ENCODE data around the gene GPR62. TPM values are rescaled to one million over a fixed set of nuclear protein-coding genes. Genes with fewer than 3 reads are reported as not detected.
A peak's percentile ranks its signal among the peaks of the same experiment; 100 is the strongest.

GPR62 gene
- total RNA-seq, 1 experiment from 2014 or later, result not detected

DNA sequence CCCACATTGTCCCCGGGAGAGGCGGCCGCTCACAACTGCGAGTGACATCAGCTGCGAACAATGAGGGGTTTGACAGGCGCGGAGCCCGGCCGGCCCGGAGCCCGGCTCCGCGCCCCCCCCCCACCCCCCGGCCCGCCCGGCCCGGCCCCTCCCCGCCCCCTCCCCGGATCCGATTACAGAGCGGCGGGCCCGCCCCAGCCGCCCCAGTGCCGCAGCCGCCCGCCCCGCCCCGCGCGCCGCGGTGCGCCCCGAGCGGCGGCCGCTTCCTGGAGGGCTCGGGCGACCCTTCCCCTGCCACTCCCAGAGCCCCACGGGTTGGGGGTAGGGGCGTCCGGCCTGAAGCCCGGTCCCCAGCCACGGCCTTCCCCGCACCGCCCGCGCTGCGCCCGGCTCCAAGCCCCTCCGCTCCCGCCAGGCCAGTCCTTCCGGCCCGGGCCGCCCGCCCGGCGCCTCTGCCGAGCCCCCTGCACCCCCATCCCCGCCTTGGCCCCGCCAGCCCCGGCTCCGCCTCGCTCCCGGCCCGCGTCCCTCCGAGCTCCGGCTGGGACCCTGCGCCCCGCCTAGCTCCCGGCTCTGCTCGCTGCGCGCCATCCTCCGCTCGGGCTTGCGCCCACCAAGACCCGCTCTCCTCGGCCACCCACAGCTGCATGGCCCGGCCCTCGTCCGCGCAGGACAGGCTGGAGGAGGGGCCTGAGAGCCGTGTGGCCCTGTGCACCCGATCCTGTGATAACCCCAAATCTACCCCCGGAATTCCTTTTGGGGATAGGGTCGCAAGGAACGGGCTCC is 12.4 kb downstream of the GPR62 start, which contains the start of gene PCBP4:
PCBP4 (minus strand) TSS at position 71 of the 786 bp plus-strand sequence. CDS start 6,214 bp downstream, outside the sequence.
- Histone ChIP-seq H3K4me1 (peaks cover 13% of the 10 kb centered on the region), H3K9me3 (no peaks in the 10 kb centered on the region), H3K27me3 (replicated peaks; ENCODE audit: control insufficient read depth, insufficient read depth, low read length) (no peaks in the 10 kb centered on the region), H3K36me3 (ENCODE audit: control insufficient read depth, insufficient read depth, low read length) (no peaks in the 10 kb centered on the region), H3K4me3 (ENCODE audit: low read depth, low read length) (peak within 1 kb of the TSS; percentile 53)
- peak; percentile 79 to 80 for DNase-seq
- BruUV-seq (replicated peaks), result TSS peak; percentile 63
- Mint-ChIP-seq H3K36me3 (ENCODE audit: insufficient read depth, unreplicated experiment) (peaks cover 12% of the 10 kb centered on the region), H3K9me3 (ENCODE audit: unreplicated experiment) (no peaks in the 10 kb centered on the region), H3K4me1 (ENCODE audit: low read depth, unreplicated experiment) (peaks cover 20% of the 10 kb centered on the region), H3K4me3 (ENCODE audit: unreplicated experiment) (peak within 1 kb of the TSS; percentile 86), H3K27me3 (ENCODE audit: insufficient read depth, unreplicated experiment) (no peaks in the 10 kb centered on the region), H3K27ac (ENCODE audit: unreplicated experiment) (peak within 1 kb of the TSS; percentile 79)
- ChIA-PET POLR2A (interaction anchor here (0.6 to 1.6 kb wide), 4 partner anchors 15 to 582 kb away, joined by 3 to 11 read pairs (median 6); partner anchors contain the start of genes ACY1, DCAF1 and MANF), CTCF (interaction anchor here (0.6 to 1.5 kb wide), 2 partner anchors 15 to 457 kb away, joined by 5 to 8 read pairs; partner anchors contain the start of gene ACY1)
- intact Hi-C loops (cut with micrococcal nuclease; ENCODE audit: unreplicated experiment), result loop anchor here (1.0 to 2.0 kb wide), 2 partner anchors 15 to 25 kb away; partner anchors contain the start of genes ACY1 and PARP3
- TF ChIP-seq, protein P1, sequence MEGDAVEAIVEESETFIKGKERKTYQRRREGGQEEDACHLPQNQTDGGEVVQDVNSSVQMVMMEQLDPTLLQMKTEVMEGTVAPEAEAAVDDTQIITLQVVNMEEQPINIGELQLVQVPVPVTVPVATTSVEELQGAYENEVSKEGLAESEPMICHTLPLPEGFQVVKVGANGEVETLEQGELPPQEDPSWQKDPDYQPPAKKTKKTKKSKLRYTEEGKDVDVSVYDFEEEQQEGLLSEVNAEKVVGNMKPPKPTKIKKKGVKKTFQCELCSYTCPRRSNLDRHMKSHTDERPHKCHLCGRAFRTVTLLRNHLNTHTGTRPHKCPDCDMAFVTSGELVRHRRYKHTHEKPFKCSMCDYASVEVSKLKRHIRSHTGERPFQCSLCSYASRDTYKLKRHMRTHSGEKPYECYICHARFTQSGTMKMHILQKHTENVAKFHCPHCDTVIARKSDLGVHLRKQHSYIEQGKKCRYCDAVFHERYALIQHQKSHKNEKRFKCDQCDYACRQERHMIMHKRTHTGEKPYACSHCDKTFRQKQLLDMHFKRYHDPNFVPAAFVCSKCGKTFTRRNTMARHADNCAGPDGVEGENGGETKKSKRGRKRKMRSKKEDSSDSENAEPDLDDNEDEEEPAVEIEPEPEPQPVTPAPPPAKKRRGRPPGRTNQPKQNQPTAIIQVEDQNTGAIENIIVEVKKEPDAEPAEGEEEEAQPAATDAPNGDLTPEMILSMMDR (IDR thresholded peaks at IDR 0.05; ENCODE audit: insufficient read depth in 1 of 2, low read depth in 1 of 2, low read length in 1 of 2, severe bottlenecking in 1 of 2, unreplicated experiment in 1 of 2), result no peak

DNA sequence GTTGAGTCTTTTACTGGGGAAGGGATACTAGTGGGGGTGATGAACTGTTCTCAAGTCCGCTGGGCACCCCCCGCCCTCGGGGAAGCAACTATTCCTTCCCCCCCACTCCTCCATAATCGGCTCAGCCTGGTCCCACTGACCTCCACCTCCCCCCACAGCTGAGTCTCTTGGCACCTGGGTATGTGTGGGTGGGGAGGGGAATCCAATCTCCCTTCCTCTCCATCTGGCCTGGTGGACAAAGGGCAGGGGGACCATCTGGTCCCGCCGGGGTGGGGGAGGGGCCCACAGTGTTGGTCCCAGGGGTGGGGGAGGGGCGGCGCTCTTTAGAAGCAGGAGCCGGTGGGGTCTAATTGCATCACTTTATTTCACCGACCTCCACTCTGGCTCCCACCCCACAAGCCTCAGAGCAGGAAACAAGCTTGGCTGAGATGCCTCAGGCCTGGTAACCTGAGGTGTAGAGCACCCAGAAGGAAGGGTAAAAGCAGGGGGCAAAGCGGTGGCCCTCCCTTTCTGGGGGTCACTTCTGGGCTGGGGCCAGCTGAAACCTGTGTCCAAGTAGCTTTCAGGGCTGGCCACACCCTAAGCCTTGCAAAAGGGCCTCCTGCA is 13.1 kb downstream of the GPR62 start:
- peak overlapping the region; percentile 79 for H3K27ac Mint-ChIP-seq (ENCODE audit: unreplicated experiment)
- ChIA-PET CTCF (interaction anchor here (1.5 kb wide), 1 partner anchor 14 kb away, joined by 8 read pairs; the partner anchor contains the start of gene ACY1), POLR2A (interaction anchor here (1.0 to 1.6 kb wide), 2 partner anchors 14 to 468 kb away, joined by 9 to 11 read pairs; partner anchors contain the start of genes ACY1 and DCAF1)
- no peaks in the 10 kb centered on the region for H3K36me3 ChIP-seq (ENCODE audit: control insufficient read depth, insufficient read depth, low read length)
- H3K27me3 Mint-ChIP-seq (ENCODE audit: insufficient read depth, unreplicated experiment), result no peaks in the 10 kb centered on the region
- peak overlapping the region; percentile 86 for H3K4me3 Mint-ChIP-seq (ENCODE audit: unreplicated experiment)
- no TSS peak for BruUV-seq (replicated peaks)
- H3K4me1 Mint-ChIP-seq (ENCODE audit: low read depth, unreplicated experiment), result peaks cover 20% of the 10 kb centered on the region
- no peaks in the 10 kb centered on the region for H3K9me3 Mint-ChIP-seq (ENCODE audit: unreplicated experiment)
- H3K4me3 ChIP-seq (ENCODE audit: low read depth, low read length), result peak overlapping the region; percentile 53
- H3K27me3 ChIP-seq (replicated peaks; ENCODE audit: control insufficient read depth, insufficient read depth, low read length), result no peaks in the 10 kb centered on the region
- TF ChIP-seq, protein P1 (IDR thresholded peaks at IDR 0.05; ENCODE audit: insufficient read depth in 1 of 2, low read depth in 1 of 2, low read length in 1 of 2, severe bottlenecking in 1 of 2, unreplicated experiment in 1 of 2), result no peak
- peak in 1 of 2 experiments; percentile 31 for DNase-seq
- intact Hi-C loops (cut with micrococcal nuclease; ENCODE audit: unreplicated experiment), result loop anchor here (2.0 kb wide), 1 partner anchor 15 kb away; the partner anchor contains the start of gene ACY1
- H3K36me3 Mint-ChIP-seq (ENCODE audit: insufficient read depth, unreplicated experiment), result peaks cover 12% of the 10 kb centered on the region
- no peaks in the 10 kb centered on the region for H3K9me3 ChIP-seq
- H3K4me1 ChIP-seq, result peaks cover 13% of the 10 kb centered on the region

All from Caco-2 (cell line).